DOHH2 (cell line): Measurements from ENCODE around the gene CUEDC1.

Experiments
- EZH2phosphoT487 ChIP-seq: fragments of 200-600 bp; sonication (generic); IDR thresholded peaks from 2 replicates; pipeline ENCODE4 v1.6.1; 2017; ENCODE audit warnings: borderline replicate concordance, mild to moderate bottlenecking, antibody characterized with exemption, low read length, moderate library complexity, mixed read lengths
- TF ChIP-seq, protein P1 (sequence below): fragments of 200-600 bp; sonication (generic); IDR thresholded peaks from one replicate; pipeline ENCODE4 v1.5.1; 2014; ENCODE audit warnings: antibody characterized with exemption, mild to moderate bottlenecking, low read depth, low read length; ENCODE audit not compliant: poor library complexity, severe bottlenecking

GRCh38 chr17:57852092-57852954 lies 102.9 kb downstream of the CUEDC1 start:
- TF ChIP-seq, protein P1, sequence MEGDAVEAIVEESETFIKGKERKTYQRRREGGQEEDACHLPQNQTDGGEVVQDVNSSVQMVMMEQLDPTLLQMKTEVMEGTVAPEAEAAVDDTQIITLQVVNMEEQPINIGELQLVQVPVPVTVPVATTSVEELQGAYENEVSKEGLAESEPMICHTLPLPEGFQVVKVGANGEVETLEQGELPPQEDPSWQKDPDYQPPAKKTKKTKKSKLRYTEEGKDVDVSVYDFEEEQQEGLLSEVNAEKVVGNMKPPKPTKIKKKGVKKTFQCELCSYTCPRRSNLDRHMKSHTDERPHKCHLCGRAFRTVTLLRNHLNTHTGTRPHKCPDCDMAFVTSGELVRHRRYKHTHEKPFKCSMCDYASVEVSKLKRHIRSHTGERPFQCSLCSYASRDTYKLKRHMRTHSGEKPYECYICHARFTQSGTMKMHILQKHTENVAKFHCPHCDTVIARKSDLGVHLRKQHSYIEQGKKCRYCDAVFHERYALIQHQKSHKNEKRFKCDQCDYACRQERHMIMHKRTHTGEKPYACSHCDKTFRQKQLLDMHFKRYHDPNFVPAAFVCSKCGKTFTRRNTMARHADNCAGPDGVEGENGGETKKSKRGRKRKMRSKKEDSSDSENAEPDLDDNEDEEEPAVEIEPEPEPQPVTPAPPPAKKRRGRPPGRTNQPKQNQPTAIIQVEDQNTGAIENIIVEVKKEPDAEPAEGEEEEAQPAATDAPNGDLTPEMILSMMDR, result no peak
- TF ChIP-seq EZH2phosphoT487, result no peak
